Ovary (tissue), 3 donors: ENCODE measurements around the gene FGFRL1.

Experiments used
- CTCF ChIP-seq, 3 donors: fragments of 450-650 bp in 2 of 3; fragments of 200-600 bp in 1 of 3; IDR thresholded peaks; one replicate each; pipeline versions ENCODE4 v1.5.1 to v1.8.0; 2016 to 2022; ENCODE audit warnings: antibody characterized with exemption in 3 of 3, mild to moderate bottlenecking in 1 of 3
- EP300 ChIP-seq: sonication (generic); formaldehyde crosslinking; IDR thresholded peaks from one replicate; pipeline ENCODE4 v1.6.1; 2017; ENCODE audit warnings: antibody characterized with exemption
- POLR2A ChIP-seq: fragments of 450-650 bp; IDR thresholded peaks from one replicate; pipeline ENCODE4 v1.6.1; 2017; ENCODE audit warnings: antibody characterized with exemption, mild to moderate bottlenecking, moderate library complexity
- donor health status: DM: no; HTN: no; CAD: no.

- no peak for TF ChIP-seq CTCF (IDR thresholded peaks at IDR 0.05)
- TF ChIP-seq POLR2A, result no peak
- TF ChIP-seq EP300, result no peak
Measured at GRCh38 chr4:1036976-1037810, 25.8 kb downstream of the FGFRL1 start.
